A549 (cell line): Measurements from ENCODE around the gene UBTD1.

ENCODE experiments used
- CBX8 ChIP-seq: fragments of 200-600 bp; sonication (generic); IDR thresholded peaks from 2 replicates; pipeline ENCODE4 v1.6.1; 2016
- CEBPB ChIP-seq, 2 experiments: fragments of >200 bp in 1 of 2; sonication (Bioruptor Twin) in 1 of 2; formaldehyde crosslinking in 1 of 2; IDR thresholded peaks; 2 replicates each; pipeline ENCODE4 v1.6.1; 2012 to 2016
- CTCF ChIP-seq: fragments of >200 bp; sonication (Bioruptor Twin); formaldehyde crosslinking; IDR thresholded peaks from 3 replicates; pipeline ENCODE4 v1.5.1; 2016
- E2F6 ChIP-seq: IDR thresholded peaks from 2 replicates; pipeline ENCODE4 v1.6.1; 2012; ENCODE audit warnings: low read depth, borderline replicate concordance
- GATA3 ChIP-seq: IDR thresholded peaks from 2 replicates; pipeline ENCODE4 v1.6.1; 2012; ENCODE audit warnings: borderline replicate concordance
- HOXB13 ChIP-seq: fragments of 250-450 bp; sonication (Bioruptor Pico); IDR thresholded peaks from 2 replicates; pipeline ENCODE4 v1.5.0; 2020; ENCODE audit warnings: low read depth, mild to moderate bottlenecking, moderate library complexity
- MAX ChIP-seq: IDR thresholded peaks from 2 replicates; pipeline ENCODE4 v1.6.1; 2012
- POLR2A ChIP-seq: IDR thresholded peaks from 2 replicates; pipeline ENCODE4 v1.6.1; 2012; ENCODE audit warnings: mild to moderate bottlenecking, low read length
- RCOR1 ChIP-seq: fragments of 150-350 bp; IDR thresholded peaks from 2 replicates; pipeline ENCODE4 v1.6.1; 2014; ENCODE audit warnings: antibody characterized with exemption, low read length, low read depth
- REST ChIP-seq: fragments of 200-600 bp; sonication (generic); IDR thresholded peaks from 2 replicates; pipeline ENCODE4 v1.6.1; 2016; ENCODE audit warnings: antibody characterized with exemption, mild to moderate bottlenecking, moderate library complexity
- RNF2 ChIP-seq: fragments of 200-600 bp; sonication (generic); IDR thresholded peaks from 2 replicates; pipeline ENCODE4 v1.6.1; 2016; ENCODE audit warnings: low read depth, mild to moderate bottlenecking, antibody characterized with exemption, moderate library complexity, borderline replicate concordance

- TF ChIP-seq CEBPB (IDR thresholded peaks at IDR 0.05) (no peak), CBX8 (no peak), REST (no peak), RNF2 (no peak), E2F6 (no peak), POLR2A (no peak), MAX (no peak), CTCF (no peak), HOXB13 (CRISPR knock-in tag) (no peak), GATA3 (no peak), RCOR1 (no peak)
Measured at GRCh38 chr10:97509120-97509680, 10.5 kb downstream of the UBTD1 start.
